Thymus (tissue), 11 donors: ENCODE results near the gene NCEH1. TPM values are rescaled to one million over a fixed set of nuclear protein-coding genes. Genes with fewer than 3 reads are reported as not detected.
"Not testable (repeated sequence)": the region's sequence is repeated elsewhere in the genome, so short reads cannot be mapped to it uniquely, and the experiment has no call there.

ENCODE experiments used
- DNase-seq, 9 donors: peaks; one replicate each; pipeline ENCODE4 v3.0.0-alpha.2; 2013; ENCODE audit warnings: low spot score in 9 of 9, low read depth in 6 of 9, missing footprints in 1 of 9
- H3K27ac ChIP-seq, 2 donors: one replicate each; pipeline ENCODE4 v1.5.1; 2013; ENCODE audit warnings: control low read depth in 1 of 2, low read depth in 1 of 2, low read length in 1 of 2, mild to moderate bottlenecking in 1 of 2, moderate library complexity in 1 of 2
- H3K27me3 ChIP-seq, 2 donors: one replicate each; pipeline ENCODE4 v1.5.1; 2013; ENCODE audit warnings: low read length in 1 of 2; ENCODE audit not compliant: control insufficient read depth in 2 of 2, insufficient read depth in 1 of 2
- H3K36me3 ChIP-seq, 2 donors: one replicate each; pipeline ENCODE4 v1.5.1; 2013; ENCODE audit warnings: low read length in 1 of 2, mild to moderate bottlenecking in 1 of 2, moderate library complexity in 1 of 2; ENCODE audit not compliant: control insufficient read depth in 2 of 2, insufficient read depth in 2 of 2
- H3K4me1 ChIP-seq, 2 donors: one replicate each; pipeline ENCODE4 v1.5.1; 2013; ENCODE audit warnings: low read length in 2 of 2; ENCODE audit not compliant: control insufficient read depth in 2 of 2, insufficient read depth in 2 of 2
- H3K4me3 ChIP-seq, 2 donors: one replicate each; pipeline ENCODE4 v1.5.1; 2013; ENCODE audit warnings: low read length in 2 of 2, control low read depth in 1 of 2, mild to moderate bottlenecking in 1 of 2
- H3K9me3 ChIP-seq, 2 donors: one replicate each; pipeline ENCODE4 v1.5.1; 2013; ENCODE audit warnings: low read length in 1 of 2, mild to moderate bottlenecking in 1 of 2; ENCODE audit not compliant: control insufficient read depth in 2 of 2, insufficient read depth in 1 of 2
- WGBS: extraction: QIAGEN DNeasy Blood & Tissue Kit; methylation state at CpG from one replicate; pipeline ENCODE4 v1.1.7; 2013; 5-methylcytosine and 5-hydroxymethylcytosine counted together
- polyA plus RNA-seq: library from polyadenylated mRNA; stranded (reverse); fragments of 200-250 nt; gene quantifications from one replicate; pipeline ENCODE4 v1.2.3, GENCODE V29; 2013
- total RNA-seq: library from RNA; stranded (reverse); fragments of 120-200 nt; gene quantifications from one replicate; pipeline ENCODE4 v1.2.4, GENCODE V29; 2013
- donor health status: healthy.

Gene NCEH1
- total and polyA plus RNA-seq, 2 donors: 3.0 to 4.4 TPM

DNA sequence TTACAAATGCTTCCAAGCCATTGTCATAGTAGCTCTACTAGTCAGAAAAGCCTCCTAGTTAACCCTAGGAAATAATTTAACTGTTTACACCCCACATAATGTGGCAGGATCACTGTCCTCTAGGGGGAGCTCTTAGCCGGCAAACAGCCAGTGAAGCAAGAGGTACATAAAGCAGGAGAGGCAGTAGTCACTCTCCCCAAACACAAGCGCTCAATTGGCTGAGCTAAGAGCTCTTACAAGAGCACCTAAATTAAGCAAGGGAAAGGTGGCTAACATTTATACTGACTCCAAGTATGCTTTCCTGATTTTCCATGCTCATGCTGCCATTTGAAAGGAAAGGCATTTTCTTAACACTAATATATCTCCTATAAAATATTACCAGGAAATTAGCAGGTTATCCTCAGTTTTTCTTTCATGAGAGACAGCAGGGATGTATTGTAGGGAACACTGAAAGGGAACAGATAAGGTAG is 37.6 kb downstream of the NCEH1 start:
- Histone ChIP-seq H3K36me3 (no peaks in the 10 kb centered on the region), H3K27me3 (no peaks in the 10 kb centered on the region), H3K4me1 (peaks cover 0 to 3% of the 10 kb centered on the region in 2 donors), H3K4me3 (no peak overlapping the region), H3K9me3 (no peaks in the 10 kb centered on the region), H3K27ac (no peak overlapping the region)
- DNase-seq: peak in 8 of 9 donors; percentile 34 to 73 (median 44)
- 65% methylated on average over 2 of the region's 2 CpGs for WGBS

DNA sequence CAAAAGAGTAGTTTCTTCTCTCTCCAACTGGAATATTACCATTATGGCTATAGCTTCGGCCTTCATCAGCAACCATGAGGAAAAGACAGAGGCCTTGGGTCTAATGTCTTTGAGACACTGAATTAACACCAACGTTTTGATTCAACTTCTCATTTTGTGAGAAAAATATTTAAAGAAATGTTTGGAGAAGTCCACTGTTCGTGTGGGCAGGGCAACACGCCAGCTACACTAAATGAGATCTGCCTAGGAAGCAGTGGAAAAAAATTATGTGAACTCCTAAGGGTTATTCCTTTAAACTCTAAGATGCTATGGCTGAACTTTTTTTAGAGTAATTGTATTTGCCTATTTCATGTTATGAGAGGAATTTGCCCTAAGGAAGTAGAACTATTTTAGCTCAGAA is 41.8 kb downstream of the NCEH1 start:
- Histone ChIP-seq H3K27me3 (no peaks in the 10 kb centered on the region), H3K27ac (no peak overlapping the region), H3K4me3 (no peak overlapping the region), H3K4me1 (no peaks in the 10 kb centered on the region), H3K9me3 (no peaks in the 10 kb centered on the region), H3K36me3 (no peaks in the 10 kb centered on the region)
- WGBS: 73% methylated on average over 4 of the region's 4 CpGs
- DNase-seq: no peak

DNA sequence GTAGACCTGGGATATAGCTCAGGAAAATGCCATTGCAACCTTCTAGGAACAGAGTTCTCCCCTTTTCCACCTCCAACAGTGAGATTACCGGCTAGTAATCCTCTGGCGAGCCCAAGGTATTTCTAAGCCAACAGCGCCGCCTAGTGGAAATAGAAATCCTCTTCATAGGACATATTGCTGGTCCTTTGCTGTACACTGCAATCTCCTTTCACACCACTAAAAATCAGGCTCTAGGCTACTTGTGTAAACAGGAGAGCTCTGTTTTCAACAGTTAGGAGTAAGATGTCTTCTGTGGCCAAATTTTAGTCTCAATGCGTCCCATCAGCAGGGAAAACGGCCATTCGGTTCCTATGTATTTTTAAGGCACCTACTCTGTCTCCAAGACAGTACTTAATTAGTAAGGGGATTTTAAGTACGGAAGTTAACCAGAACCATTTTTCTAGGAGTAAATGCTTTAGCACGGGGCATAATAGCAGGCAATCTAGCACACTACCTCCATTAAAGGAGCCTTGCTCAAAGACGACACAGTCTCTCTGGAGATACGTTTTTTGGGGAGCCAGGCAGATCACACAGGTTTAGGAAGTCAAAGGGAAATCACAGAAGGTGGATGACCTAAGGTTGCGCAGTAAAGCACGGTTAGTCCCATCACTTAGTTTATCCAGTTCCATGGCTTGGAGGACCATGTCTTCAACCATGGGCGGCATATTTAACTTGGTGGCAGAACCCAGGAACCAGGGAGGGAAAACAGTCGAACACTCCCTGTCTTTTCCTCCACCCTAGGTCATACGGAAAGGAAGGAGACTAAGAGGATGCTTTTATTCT is 43.8 kb downstream of the NCEH1 start:
- peak; percentile 37 to 89 (median 71) for DNase-seq
- Histone ChIP-seq H3K36me3 (no peaks in the 10 kb centered on the region), H3K4me1 (no peaks in the 10 kb centered on the region), H3K4me3 (no peak overlapping the region), H3K9me3 (no peaks in the 10 kb centered on the region), H3K27ac (no peak overlapping the region), H3K27me3 (no peaks in the 10 kb centered on the region)
- WGBS: 75% methylated on average over 16 of the region's 16 CpGs

GRCh38 chr3:172666181-172666872 is 44.5 kb downstream of the NCEH1 start:
- no peak for DNase-seq
- H3K4me1 ChIP-seq: no peaks in the 10 kb centered on the region
- H3K4me3 ChIP-seq: no peak overlapping the region
- H3K27me3 ChIP-seq: no peaks in the 10 kb centered on the region
- 91% methylated on average over 10 of the region's 10 CpGs for WGBS
- H3K36me3 ChIP-seq: no peaks in the 10 kb centered on the region
- H3K27ac ChIP-seq: no peak overlapping the region
- no peaks in the 10 kb centered on the region for H3K9me3 ChIP-seq

DNA sequence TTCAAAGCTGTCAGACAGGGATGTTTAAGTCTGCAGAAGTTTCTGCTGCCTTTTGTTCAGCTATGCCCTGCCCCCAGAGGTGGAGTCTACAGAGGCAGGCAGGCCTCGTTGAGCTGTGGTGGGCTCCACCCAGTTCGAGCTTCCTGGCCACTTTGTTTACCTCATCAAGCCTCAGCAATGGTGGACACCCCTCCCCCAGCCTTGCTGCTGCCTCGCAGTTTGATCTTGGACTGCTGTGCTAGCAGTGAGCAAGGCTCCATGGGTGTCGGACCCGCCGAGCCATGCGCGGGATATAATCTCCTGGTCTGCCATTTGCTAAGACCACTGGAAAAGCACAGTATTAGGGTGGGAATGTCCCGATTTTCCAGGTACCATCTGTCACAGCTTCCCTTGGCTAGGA is 45.4 kb downstream of the NCEH1 start:
- H3K36me3 ChIP-seq, H3K4me3 ChIP-seq, H3K27me3 ChIP-seq, DNase-seq, H3K27ac ChIP-seq, H3K4me1 ChIP-seq, H3K9me3 ChIP-seq: not testable (repeated sequence)
- WGBS: 89% methylated on average over 9 of the region's 9 CpGs

- DNase-seq, H3K27me3 ChIP-seq, H3K4me3 ChIP-seq, H3K36me3 ChIP-seq, H3K27ac ChIP-seq, H3K9me3 ChIP-seq: not testable (repeated sequence)
- H3K4me1 ChIP-seq: peaks cover 0 to 11% of the 10 kb centered on the region in 2 donors
- WGBS: 90% methylated on average over 1 of the region's 1 CpG
These were observed 50.4 kb downstream of the NCEH1 start for GRCh38 chr3:172660421-172660820.

DNA sequence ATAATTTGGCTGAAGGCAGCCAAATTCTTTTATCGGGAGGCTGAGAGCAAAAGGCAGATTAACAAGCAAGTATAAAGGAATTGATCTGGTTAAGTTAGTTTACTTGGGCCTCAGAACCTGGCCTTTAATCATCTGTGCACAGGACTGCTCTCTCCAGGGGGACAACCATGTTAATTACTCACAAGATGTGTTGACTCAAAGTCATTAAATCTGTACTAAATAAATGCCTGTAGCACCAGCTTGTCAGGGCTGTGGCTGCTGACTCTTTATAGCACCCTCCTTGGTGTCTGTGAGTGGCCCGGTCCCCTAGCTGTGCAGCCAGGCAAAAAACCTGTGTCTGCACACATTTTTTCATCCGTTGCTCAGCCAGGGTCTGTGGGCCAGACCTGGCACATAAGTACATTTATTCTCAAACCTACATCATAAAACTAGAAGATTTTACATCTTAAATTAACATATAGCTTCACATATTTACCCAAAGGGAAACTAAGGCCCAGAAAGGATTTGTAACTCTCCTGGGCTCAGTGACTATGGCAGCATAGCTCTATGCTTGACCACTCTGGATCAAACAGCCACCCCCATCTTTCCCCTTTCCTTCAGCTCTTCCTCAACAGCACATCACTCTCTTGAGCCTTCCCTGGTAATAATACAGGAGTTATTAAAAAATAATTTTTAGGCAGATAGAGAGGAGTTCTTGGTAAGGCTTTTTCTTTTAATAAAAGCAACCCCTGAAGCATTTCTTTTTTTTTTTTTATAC is 51.4 kb downstream of the NCEH1 start:
- Histone ChIP-seq H3K27me3 (no peaks in the 10 kb centered on the region), H3K27ac (no peak overlapping the region), H3K36me3 (no peaks in the 10 kb centered on the region), H3K4me3 (no peak overlapping the region), H3K9me3 (peaks cover 0 to 3% of the 10 kb centered on the region in 2 donors), H3K4me1 (peaks cover 0 to 11% of the 10 kb centered on the region in 2 donors)
- DNase-seq: no peak
- WGBS: 95% methylated on average over 3 of the region's 3 CpGs

GRCh38 chr3:172658344-172659245 is 52.3 kb downstream of the NCEH1 start:
- Histone ChIP-seq H3K4me3 (no peak overlapping the region), H3K4me1 (peaks cover 0 to 11% of the 10 kb centered on the region in 2 donors), H3K27ac (no peak overlapping the region), H3K9me3 (peaks cover 0 to 3% of the 10 kb centered on the region in 2 donors), H3K27me3 (no peaks in the 10 kb centered on the region), H3K36me3 (no peaks in the 10 kb centered on the region)
- 96% methylated on average over 6 of the region's 6 CpGs for WGBS
- no peak for DNase-seq
